IPS DF 6.9 (cell line): ENCODE data around the gene RANBP1.

Source experiments
- DNase-seq: peaks from one replicate; pipeline ENCODE4 v3.0.0-alpha.2; 2013; ENCODE audit warnings: low read depth, low spot score
- H3K27ac ChIP-seq: one replicate; pipeline ENCODE4 v1.5.1; 2013; ENCODE audit warnings: low read length, control low read depth
- H3K27me3 ChIP-seq: 2 replicates; pipeline ENCODE4 v1.6.1; 2013; ENCODE audit warnings: mild to moderate bottlenecking, low read length; ENCODE audit not compliant: control insufficient read depth, insufficient read depth
- H3K36me3 ChIP-seq: 2 replicates; pipeline ENCODE4 v1.6.1; 2013; ENCODE audit warnings: low read length; ENCODE audit not compliant: control insufficient read depth, insufficient read depth
- H3K4me1 ChIP-seq: 2 replicates; pipeline ENCODE4 v1.6.1; 2013; ENCODE audit warnings: low read length; ENCODE audit not compliant: control insufficient read depth, insufficient read depth
- H3K4me3 ChIP-seq: 2 replicates; pipeline ENCODE4 v1.5.1; 2013; ENCODE audit warnings: mild to moderate bottlenecking, low read length
- H3K9me3 ChIP-seq: 2 replicates; pipeline ENCODE4 v1.6.1; 2013; ENCODE audit warnings: low read length, inconsistent platforms; ENCODE audit not compliant: control insufficient read depth, insufficient read depth
- WGBS: extraction: QIAGEN DNeasy Blood & Tissue Kit; methylation state at CpG from one replicate; pipeline ENCODE4 v1.1.7; 2013; ENCODE audit warnings: mixed read lengths, missing lambda C conversion rate; ENCODE audit not compliant: insufficient read length, insufficient coverage; 5-methylcytosine and 5-hydroxymethylcytosine counted together

Gene RANBP1

DNA sequence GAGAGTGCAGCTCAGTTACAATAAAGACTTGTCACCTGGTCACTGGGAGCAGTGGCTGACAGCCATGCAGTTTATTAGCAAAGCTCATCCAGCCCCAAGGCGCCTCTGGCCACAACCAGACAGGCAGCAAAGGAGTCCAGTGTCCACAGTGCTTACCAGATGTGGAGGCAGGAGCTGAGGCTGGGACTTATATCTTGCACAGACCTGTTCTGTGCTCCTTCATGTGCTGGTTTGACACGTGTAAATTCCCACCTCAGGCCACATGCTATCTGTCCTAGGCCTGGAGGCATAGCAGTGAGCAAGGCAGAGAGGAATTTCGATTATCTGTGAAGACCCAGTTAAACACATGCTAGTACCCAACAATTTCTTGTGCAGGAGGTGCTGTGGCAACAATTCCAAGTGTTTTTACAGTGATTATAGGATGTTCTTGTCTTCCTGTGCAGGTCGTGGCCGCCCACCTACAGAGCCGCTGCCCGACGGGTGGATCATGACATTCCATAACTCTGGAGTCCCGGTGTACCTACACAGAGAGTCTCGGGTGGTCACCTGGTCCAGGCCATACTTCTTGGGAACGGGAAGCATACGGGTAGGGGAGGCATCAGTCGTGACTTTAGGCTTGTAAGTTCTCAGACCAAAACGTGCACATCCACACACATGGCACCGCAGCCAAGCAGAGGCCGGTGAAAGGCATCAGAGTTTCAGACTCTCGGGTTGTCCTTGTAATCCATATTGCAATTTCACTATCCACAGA is 26.5 kb upstream of the RANBP1 start:
- Histone ChIP-seq H3K4me1 (no peaks in the 10 kb centered on the region), H3K36me3 (peaks cover 80% of the 10 kb centered on the region), H3K27ac (no peak overlapping the region), H3K9me3 (no peaks in the 10 kb centered on the region), H3K4me3 (no peak overlapping the region), H3K27me3 (no peaks in the 10 kb centered on the region)
- no CpG with 5 or more reads among the region's 17 CpGs for WGBS
- DNase-seq = no peak

GRCh38 chr22:20089977-20090729 is 25.8 kb upstream of the RANBP1 start:
- no peaks in the 10 kb centered on the region for H3K9me3 ChIP-seq
- no peaks in the 10 kb centered on the region for H3K4me1 ChIP-seq
- no CpG with 5 or more reads among the region's 11 CpGs for WGBS
- no peak for DNase-seq
- no peak overlapping the region for H3K27ac ChIP-seq
- H3K36me3 ChIP-seq = peaks cover 84% of the 10 kb centered on the region
- no peak overlapping the region for H3K4me3 ChIP-seq
- H3K27me3 ChIP-seq = no peaks in the 10 kb centered on the region

DNA sequence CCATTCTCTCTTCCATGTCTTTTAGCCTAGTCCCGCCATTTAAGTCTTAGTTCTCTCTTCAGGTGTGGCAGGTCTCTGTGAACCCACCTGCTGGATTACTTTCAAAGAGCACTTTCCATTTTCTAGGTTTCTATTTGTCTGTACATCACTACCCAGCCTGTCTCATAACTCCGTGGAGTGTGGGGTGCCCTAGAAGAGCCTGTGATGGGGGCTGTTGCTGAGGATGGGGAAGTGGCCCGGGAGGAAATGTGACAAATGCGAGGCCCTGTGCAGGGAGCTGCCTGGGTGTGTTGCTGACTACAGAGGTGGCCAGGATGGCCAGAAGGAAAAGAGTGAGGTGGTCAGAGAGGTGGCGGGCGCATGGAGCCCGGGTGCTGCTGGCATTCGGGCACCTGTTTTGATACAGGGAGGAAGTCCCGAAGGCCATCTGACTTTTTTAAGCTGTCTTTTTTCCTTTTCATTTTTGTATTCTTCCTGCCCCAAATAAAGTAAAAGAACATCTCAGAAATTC is 25.1 kb upstream of the RANBP1 start:
- Histone ChIP-seq H3K4me3 (no peak overlapping the region), H3K27me3 (no peaks in the 10 kb centered on the region), H3K4me1 (no peaks in the 10 kb centered on the region), H3K9me3 (no peaks in the 10 kb centered on the region), H3K27ac (no peak overlapping the region), H3K36me3 (peaks cover 88% of the 10 kb centered on the region)
- no peak for DNase-seq
- no CpG with 5 or more reads among the region's 9 CpGs for WGBS

- no peak overlapping the region for H3K27ac ChIP-seq
- H3K4me3 ChIP-seq = no peak overlapping the region
- no CpG with 5 or more reads among the region's 16 CpGs for WGBS
- no peaks in the 10 kb centered on the region for H3K9me3 ChIP-seq
- H3K36me3 ChIP-seq = peaks cover 82% of the 10 kb centered on the region
- DNase-seq = no peak
- H3K4me1 ChIP-seq = no peaks in the 10 kb centered on the region
- no peaks in the 10 kb centered on the region for H3K27me3 ChIP-seq
Observed at GRCh38 chr22:20091690-20092476, 24.0 kb upstream of the RANBP1 start.

DNA sequence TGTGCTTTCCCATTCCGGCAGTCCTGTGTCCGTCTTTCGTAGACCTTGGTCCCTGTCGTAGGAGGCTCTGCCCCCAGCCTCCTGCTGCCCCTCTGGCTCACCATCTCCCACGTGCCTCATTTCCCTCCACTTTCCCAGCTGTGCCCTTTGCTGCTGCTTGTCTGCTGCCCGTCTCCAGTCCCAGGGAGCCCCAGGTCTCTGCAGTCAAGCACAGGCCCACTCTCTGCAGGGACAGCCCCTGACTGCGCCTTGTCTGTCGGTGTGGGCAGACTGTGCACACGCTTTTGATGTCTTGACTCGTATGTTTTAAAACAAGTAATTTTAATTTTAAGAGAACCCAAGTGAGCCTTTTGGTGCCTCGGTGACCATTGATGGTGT is 23.4 kb upstream of the RANBP1 start:
- no peaks in the 10 kb centered on the region for H3K9me3 ChIP-seq
- no peak for DNase-seq
- no CpG with 5 or more reads among the region's 11 CpGs for WGBS
- no peak overlapping the region for H3K4me3 ChIP-seq
- peaks cover 76% of the 10 kb centered on the region for H3K36me3 ChIP-seq
- H3K27me3 ChIP-seq = no peaks in the 10 kb centered on the region
- no peaks in the 10 kb centered on the region for H3K4me1 ChIP-seq
- no peak overlapping the region for H3K27ac ChIP-seq

GRCh38 chr22:20093418-20094196 is 22.3 kb upstream of the RANBP1 start:
- Histone ChIP-seq H3K27ac (no peak overlapping the region), H3K4me3 (no peak overlapping the region), H3K36me3 (peaks cover 67% of the 10 kb centered on the region), H3K4me1 (no peaks in the 10 kb centered on the region), H3K9me3 (no peaks in the 10 kb centered on the region), H3K27me3 (no peaks in the 10 kb centered on the region)
- DNase-seq = no peak
- WGBS = no CpG with 5 or more reads among the region's 13 CpGs

DNA sequence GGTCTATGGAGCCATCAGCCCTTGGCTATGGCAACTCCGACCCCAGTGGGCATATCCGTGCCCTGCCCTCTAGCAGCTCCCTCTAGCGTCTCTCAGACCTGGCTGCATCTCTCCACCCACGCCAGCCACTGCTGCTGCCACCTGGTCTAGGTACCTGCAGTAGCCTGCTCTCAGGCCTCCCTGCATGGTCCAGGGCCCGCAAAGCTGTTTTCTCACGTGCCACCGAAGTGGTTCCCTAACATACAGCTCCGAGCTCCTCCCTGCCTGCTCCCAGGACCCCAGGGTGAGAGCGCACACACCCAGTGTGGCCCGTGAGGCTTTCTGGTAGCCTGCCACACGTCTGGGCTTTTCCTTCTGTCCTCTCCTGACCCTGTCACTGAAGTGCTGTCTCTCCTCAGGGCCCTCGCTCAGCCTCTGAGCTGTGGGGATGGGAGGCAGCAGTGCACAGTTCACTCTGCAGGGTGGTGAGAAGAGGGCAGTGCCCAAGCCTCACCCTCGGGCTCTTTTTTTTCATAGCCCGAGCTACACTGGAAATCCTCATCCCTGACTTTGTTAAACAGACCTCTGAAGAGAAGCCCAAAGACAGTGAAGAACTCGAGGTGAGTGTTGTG is 21.6 kb upstream of the RANBP1 start:
- Histone ChIP-seq H3K9me3 (no peaks in the 10 kb centered on the region), H3K36me3 (peaks cover 65% of the 10 kb centered on the region), H3K4me3 (no peak overlapping the region), H3K27ac (no peak overlapping the region), H3K27me3 (no peaks in the 10 kb centered on the region), H3K4me1 (no peaks in the 10 kb centered on the region)
- DNase-seq = no peak
- WGBS = no CpG with 5 or more reads among the region's 15 CpGs

DNA sequence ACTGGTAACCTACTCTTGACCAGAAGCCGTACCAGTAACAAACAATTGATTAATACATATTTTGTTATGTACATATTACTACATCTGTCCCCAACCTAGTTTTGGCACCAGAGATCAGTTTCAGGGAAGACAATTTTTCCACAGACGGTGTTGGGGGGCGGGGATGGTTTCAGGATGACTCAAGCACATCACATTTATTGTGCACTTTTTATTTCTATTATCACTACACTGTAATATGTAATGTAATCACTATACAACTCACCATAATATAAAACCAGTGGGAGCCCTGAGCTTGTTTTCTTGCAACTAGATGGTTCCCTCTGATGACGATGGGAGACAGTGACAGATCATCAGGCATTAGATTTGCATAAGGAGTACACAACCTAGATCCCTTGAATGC is 20.4 kb upstream of the RANBP1 start:
- no CpG with 5 or more reads among the region's 4 CpGs for WGBS
- Histone ChIP-seq H3K27me3 (no peaks in the 10 kb centered on the region), H3K36me3 (peaks cover 54% of the 10 kb centered on the region), H3K27ac (no peak overlapping the region), H3K9me3 (no peaks in the 10 kb centered on the region), H3K4me3 (no peak overlapping the region), H3K4me1 (no peaks in the 10 kb centered on the region)
- no peak for DNase-seq

- H3K9me3 ChIP-seq = no peaks in the 10 kb centered on the region
- no peak for DNase-seq
- peaks cover 42% of the 10 kb centered on the region for H3K36me3 ChIP-seq
- H3K27me3 ChIP-seq = no peaks in the 10 kb centered on the region
- no peaks in the 10 kb centered on the region for H3K4me1 ChIP-seq
- no peak overlapping the region for H3K27ac ChIP-seq
- H3K4me3 ChIP-seq = no peak overlapping the region
- WGBS = no CpG with 5 or more reads among the region's 2 CpGs
Observed at GRCh38 chr22:20096574-20097420, 19.1 kb upstream of the RANBP1 start.
